Fibroblast of skin of abdomen (primary cell): ENCODE results near the gene GUCA1A. TPM values are rescaled to one million over a fixed set of nuclear protein-coding genes. Genes with fewer than 3 reads are reported as not detected.

Source experiments
- DNase-seq: peaks from one replicate; pipeline ENCODE4 v3.0.0-alpha.2; 2013
- polyA plus RNA-seq, 2 experiments: library from polyadenylated mRNA; unstranded; fragments of 120-200 nt; gene quantifications; one replicate each; pipeline ENCODE4 v1.2.1, GENCODE V29; 2013; ENCODE audit not compliant: insufficient read length in 2 of 2

The GUCA1A gene
- polyA plus RNA-seq (2013, experiment 1 of 2; ENCODE audit: insufficient read length): 2.6 TPM
- 2.1 TPM for polyA plus RNA-seq (2013, experiment 2 of 2; ENCODE audit: insufficient read length)

GRCh38 chr6:42173101-42173500 lies at the start of gene GUCA1A:
TSS of gene GUCA1A (plus strand) at chr6:42173364. CDS start at chr6:42173614, 250 bp downstream.
- DNase-seq: no peak

DNA sequence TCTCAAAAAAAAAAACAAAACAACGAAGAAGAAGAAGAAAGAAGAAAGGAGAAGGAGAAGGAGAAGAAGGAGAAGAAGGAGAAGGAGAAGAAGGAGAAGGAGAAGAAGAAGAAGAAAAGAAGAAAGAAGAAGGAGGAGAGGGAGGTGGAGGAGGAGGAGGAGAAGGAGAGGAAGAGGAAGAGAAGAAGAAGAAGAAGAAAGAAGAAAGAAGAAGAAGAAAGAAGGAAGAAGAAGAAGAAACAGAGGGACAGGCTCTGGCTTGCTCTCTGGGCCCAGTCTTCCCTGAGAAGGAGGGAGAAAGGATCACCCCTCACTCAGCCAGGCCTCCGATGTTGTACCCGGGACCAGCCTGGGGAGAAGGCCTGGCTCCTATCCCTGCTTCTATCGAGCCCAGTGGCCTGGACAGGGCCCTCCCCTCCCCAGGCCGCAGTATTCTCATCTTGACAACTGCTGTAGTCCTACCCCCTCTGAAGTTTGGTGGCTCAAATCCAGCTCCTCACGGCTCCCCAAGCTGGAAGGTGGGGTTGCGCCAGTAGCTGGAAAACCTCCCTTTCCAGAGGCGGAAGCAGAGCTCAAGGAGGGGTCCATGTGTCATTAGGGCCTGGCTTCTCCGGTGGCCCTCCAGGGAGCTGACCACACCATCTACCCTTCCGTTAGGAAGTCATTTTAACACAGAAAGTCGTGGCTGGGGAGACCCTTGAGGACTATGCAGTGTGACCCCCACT lies 49.6 kb upstream of the GUCA1A start:
- DNase-seq: no peak

DNA sequence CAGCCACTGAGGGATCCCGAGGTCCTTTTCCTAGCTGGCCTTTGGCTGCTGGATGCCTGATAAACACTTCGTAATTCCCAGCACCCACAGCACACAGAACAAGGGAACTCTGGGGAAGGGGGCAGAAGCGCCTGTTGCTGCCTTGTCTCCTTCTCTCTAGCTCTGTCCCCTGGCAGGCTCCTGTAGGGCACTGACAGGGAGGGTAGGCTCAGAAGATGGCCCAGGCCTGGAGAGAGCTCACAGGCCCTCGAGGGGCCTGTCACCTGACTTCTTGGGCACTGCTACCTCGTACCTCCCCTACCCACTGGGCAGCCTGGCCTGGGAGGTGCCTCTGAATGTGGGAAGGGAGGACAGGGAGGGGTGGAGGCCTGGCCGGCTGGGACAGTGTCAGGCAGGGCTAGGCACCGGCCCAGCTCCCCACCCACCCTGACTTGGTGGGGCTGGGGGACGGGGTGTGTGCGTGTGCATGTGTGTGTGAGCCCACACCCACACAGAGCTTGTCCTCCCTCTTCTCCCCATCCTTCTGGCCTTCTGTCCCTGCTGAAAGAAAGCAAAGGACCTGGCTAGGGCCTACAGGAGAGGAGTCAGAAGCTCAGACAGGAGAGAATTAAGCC lies 48.8 kb upstream of the GUCA1A start:
- no peak for DNase-seq

GRCh38 chr6:42125231-42125630 lies 47.9 kb upstream of the GUCA1A start:
- no peak for DNase-seq

GRCh38 chr6:42125663-42126062 lies 47.5 kb upstream of the GUCA1A start:
- no peak for DNase-seq

GRCh38 chr6:42128460-42129359 lies 44.5 kb upstream of the GUCA1A start:
- no peak for DNase-seq

DNA sequence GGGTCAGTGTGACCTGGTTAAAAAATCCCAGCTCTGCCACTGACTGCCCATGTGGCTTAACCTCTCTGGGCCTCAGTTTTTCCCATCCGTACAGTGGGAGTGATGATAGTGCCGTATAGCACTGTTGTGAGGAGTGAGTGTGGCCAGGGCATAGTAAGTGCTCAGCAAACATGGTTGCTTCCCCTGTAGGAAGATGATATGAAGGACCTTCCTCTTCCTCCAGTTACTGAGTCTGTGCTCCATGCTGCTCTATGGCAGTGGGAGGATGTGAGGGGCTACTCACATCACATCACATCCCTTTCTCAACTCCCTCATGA lies 43.8 kb upstream of the GUCA1A start:
- DNase-seq: no peak

DNA sequence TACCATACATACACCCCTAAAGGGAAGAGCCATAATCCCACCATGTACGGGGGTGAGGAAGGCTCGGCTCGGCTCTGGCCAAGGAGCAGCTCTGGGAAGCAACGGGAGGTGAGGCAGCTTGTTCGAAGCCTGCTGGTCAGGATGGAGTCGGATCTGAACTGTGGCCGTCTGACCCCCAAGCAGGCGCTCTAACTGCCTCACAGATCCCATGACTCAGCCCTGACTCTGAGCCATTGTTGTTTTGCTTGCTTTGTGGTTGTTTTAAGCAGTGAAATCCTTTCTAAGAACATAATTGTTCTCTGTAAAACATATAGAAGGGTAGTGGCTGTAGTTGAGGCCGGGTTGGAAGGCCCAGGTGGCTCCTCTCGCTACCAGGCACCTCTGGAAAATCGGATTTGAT lies 41.6 kb upstream of the GUCA1A start:
- DNase-seq: peak; percentile 50

DNA sequence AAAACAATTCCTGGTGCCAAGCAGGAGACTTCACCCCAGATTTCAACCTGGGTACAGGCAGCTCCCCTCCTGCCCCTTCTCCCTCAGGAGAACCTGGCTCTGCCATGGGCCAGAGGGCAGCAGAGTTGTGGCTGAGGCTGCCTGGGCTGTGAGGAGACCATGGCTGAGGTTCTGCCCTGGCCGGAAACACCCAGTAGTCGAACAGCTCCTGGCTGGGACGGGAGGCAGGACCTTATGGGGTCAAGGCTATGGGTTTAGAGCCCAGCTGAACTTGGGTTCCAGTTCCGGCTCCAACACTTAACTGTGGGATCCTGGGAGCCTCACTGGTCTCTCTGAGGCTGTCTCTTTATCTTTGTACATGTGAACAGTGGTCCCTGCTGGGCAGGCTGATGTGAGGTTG lies 39.2 kb upstream of the GUCA1A start:
- DNase-seq: no peak

- no peak for DNase-seq
Measured at GRCh38 chr6:42135161-42135560, 38.0 kb upstream of the GUCA1A start.

GRCh38 chr6:42135722-42136121 lies 37.4 kb upstream of the GUCA1A start:
- no peak for DNase-seq

DNA sequence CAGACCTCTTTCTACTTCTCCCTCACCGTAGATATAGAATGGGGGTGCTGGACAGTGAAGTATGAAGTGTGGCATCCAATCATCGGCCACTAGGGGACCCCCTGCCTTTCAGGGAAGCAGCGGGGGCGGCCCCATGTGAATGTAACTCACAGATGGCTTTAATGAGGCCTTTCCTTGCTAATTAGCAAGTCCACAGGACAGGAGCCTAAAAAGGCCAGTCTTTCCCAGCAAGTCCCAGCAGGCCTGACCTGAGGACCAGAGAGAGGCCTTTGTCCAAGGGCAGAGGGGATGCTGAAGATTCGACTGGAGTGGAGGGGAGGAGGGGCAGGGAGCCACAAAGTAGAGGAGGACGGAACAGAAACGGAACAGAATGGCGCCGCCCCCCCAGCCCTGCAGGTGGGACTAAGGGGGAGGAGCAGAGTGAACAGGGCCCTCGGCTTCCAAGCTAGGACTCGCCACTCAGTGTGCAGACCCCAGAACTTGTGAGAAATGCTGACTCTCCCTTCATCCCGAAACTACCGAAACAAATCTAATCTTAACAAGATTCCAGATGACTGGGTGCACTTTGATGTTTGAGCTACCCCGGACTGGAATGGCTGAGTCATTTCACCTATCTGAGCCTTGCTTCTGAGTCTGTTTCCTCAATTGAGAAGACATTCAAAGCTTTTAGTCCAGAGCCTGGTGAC lies 36.5 kb upstream of the GUCA1A start:
- peak; percentile 77 for DNase-seq

- DNase-seq: no peak
Measured at GRCh38 chr6:42137194-42137753, 35.9 kb upstream of the GUCA1A start.

DNA sequence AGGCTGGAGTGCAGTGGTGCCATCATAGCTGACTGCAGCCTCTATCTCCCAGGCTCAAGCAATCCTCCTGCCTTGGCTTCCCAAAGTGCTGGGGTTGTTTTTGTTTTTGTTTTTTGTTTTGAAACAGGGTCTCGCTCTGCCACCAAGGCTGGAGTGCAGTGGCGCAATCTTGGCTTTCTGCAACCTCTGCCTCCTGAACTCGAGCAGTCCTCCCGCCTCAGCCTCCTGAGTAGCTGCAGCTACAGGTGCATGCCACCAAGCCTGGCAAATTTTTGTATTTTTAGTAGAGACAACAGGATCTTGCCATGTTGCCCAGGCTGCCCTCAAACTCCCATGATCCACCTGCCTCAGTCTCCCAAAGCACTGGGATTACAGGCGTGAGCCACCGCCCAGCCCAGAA lies 35.0 kb upstream of the GUCA1A start:
- no peak for DNase-seq

- peak; percentile 47 for DNase-seq
Measured at GRCh38 chr6:42138630-42139619, 34.2 kb upstream of the GUCA1A start.

- no peak for DNase-seq
Measured at GRCh38 chr6:42140032-42140431, 33.1 kb upstream of the GUCA1A start.

DNA sequence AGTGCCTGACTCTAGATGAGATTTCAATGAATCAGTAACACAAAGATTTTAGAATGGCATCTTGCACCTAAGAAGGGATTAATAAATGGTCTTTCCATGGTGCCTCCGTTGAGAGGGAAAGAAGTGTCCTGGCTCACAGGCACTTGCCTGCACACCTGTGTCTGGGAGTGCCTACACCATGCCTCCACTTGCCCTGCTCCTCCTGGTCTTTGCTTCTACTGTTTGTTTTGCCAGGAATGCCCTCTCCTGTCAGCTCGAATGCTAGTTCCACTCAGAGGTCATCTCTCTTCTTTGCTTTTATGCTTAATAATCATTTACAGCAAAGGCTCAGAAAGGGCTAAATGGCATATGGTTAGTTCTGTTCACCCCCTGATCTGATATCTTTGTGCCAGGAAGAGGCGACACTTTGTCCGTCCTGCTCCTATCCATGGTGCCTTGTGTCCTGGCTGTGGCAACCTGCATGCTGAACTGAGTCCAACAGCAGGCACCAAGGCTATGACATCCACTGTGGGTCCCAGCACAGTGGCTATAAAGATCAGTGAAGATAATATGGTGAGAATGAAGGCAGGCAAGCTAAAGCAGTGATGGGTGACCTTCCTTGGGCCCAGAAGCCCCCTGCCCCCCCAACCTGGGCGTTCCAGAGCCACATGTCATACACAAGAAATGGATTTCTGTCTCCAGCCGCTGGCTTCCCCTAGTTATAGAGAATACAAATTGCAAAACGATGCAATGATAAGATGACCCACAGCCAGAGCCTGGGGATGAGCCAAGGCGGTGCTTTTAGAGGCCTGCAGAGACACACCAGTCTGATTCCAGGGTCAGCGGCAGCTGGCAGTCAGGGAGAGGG lies 32.2 kb upstream of the GUCA1A start:
- DNase-seq: peak; percentile 41

- DNase-seq: no peak
Measured at GRCh38 chr6:42141603-42142117, 31.5 kb upstream of the GUCA1A start.

DNA sequence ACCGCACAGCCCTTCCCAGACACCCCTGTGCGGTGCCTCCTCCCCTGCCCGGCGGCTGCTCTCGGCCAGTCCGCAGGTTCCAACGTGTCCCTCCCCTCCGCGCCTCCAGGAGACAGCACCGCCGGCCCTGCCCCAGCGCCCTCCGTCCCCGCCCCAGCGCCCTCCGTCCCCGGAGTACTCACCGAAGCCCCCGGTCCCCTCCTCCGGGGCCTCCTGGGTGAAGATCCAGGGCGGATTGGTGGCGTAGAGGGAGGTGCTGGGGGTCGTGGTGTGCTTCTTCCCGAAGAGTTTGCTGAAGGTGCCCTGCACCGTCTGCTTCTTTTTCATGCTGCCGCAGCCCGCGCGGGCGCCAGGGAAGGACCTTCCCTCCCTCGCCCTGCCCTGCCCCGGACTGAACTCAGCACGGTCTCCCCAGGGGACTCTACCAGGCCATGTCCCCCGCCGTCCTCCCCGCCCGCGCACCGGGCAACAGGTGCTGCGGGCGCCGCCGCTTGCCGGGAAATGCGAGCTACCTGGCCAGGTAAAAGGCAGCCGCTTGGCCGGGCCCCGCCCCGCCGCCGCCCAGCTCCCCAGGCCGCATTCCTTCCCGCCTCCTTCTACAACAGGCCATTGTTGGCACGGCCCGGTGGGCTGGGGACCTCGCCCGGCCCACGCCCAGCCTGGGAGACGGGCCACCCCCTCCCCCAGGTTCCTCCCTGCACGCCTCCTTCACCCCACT lies 30.9 kb upstream of the GUCA1A start, which contains the start of gene C6orf132:
C6orf132 (minus strand) TSS at position 503 of the 718 bp plus-strand sequence; CDS start at position 327, 176 bp downstream.
- peak; percentile 46 for DNase-seq
